Activated T-cell treated with anti-CD3 and anti-CD28 coated beads, Interleukin-2, amount 50 U/mL, for 72 hours (primary cell): Measurements from ENCODE around the gene MATR3. TPM values are rescaled to one million over a fixed set of nuclear protein-coding genes. Genes with fewer than 3 reads are reported as not detected.
"Not testable (repeated sequence)": the region's sequence is repeated elsewhere in the genome, so short reads cannot be mapped to it uniquely, and the experiment has no call there.

ENCODE experiments used
- ATAC-seq, 2 donors: fragments of 150-1000 bp; cut with Tn5 transposase; replicated peaks in 1 of 2; 2 replicates each; pipeline ENCODE4 v1.10.0; 2021; ENCODE audit warnings: moderate library complexity in 2 of 2, mild to moderate bottlenecking in 1 of 2
- DNase-seq, 2 donors: peaks; one replicate each; pipeline ENCODE4 v3.0.0; 2021 to 2022; ENCODE audit warnings: mixed read lengths in 1 of 2
- H3K27ac Mint-ChIP-seq: one replicate; pipeline ENCODE4 v1.8.0; 2022; ENCODE audit warnings: mild to moderate bottlenecking, moderate library complexity, mixed read lengths
- H3K27me3 Mint-ChIP-seq: one replicate; pipeline ENCODE4 v1.8.0; 2022; ENCODE audit warnings: low read depth, mixed read lengths
- H3K36me3 Mint-ChIP-seq, 2 donors: one replicate each; pipeline ENCODE4 v1.8.0; 2022; ENCODE audit warnings: mixed read lengths in 2 of 2, mild to moderate bottlenecking in 1 of 2; ENCODE audit not compliant: insufficient read depth in 2 of 2
- H3K4me1 Mint-ChIP-seq: one replicate; pipeline ENCODE4 v1.8.0; 2022; ENCODE audit warnings: low read depth, mixed read lengths
- H3K4me3 Mint-ChIP-seq, 2 donors: one replicate each; pipeline ENCODE4 v1.8.0; 2022; ENCODE audit warnings: mild to moderate bottlenecking in 2 of 2, mixed read lengths in 2 of 2, moderate library complexity in 2 of 2
- H3K9me3 Mint-ChIP-seq, 2 donors: one replicate each; pipeline ENCODE4 v1.8.0; 2022; ENCODE audit warnings: mixed read lengths in 2 of 2
- total RNA-seq, 2 donors: library from RNA; stranded (reverse); gene quantifications; one replicate each; pipeline ENCODE4 v1.2.3, GENCODE V29; 2022

MATR3 gene
- total RNA-seq, 2 donors from 2014 or later: 124 to 164 TPM

GRCh38 chr5:139296198-139296597 lies 2.7 kb downstream of the MATR3 start:
- H3K4me1 Mint-ChIP-seq: peaks cover 68% of the 10 kb centered on the region
- no peak for ATAC-seq
- H3K27ac Mint-ChIP-seq: peak overlapping the region; percentile 97
- peak overlapping the region; percentile 96 to 98 for H3K4me3 Mint-ChIP-seq
- no peaks in the 10 kb centered on the region for H3K27me3 Mint-ChIP-seq
- DNase-seq: no peak
- no peaks in the 10 kb centered on the region for H3K9me3 Mint-ChIP-seq
- peaks cover 11 to 21% of the 10 kb centered on the region in 2 donors for H3K36me3 Mint-ChIP-seq

- ATAC-seq (no peak), DNase-seq (no peak)
- H3K27ac Mint-ChIP-seq: peak overlapping the region; percentile 31
- no peaks in the 10 kb centered on the region for H3K27me3 Mint-ChIP-seq
- peaks cover 75% of the 10 kb centered on the region for H3K4me1 Mint-ChIP-seq
- peaks cover 11 to 22% of the 10 kb centered on the region in 2 donors for H3K36me3 Mint-ChIP-seq
- H3K9me3 Mint-ChIP-seq: no peaks in the 10 kb centered on the region
- peak overlapping the region; percentile 96 to 98 for H3K4me3 Mint-ChIP-seq
Observed at GRCh38 chr5:139296862-139297326, 3.4 kb downstream of the MATR3 start.

- H3K27ac Mint-ChIP-seq: peak overlapping the region; percentile 31
- H3K27me3 Mint-ChIP-seq: no peaks in the 10 kb centered on the region
- no peaks in the 10 kb centered on the region for H3K9me3 Mint-ChIP-seq
- H3K36me3 Mint-ChIP-seq: peaks cover 11 to 25% of the 10 kb centered on the region in 2 donors
- H3K4me1 Mint-ChIP-seq: peaks cover 81% of the 10 kb centered on the region
- no peak for ATAC-seq
- DNase-seq: no peak
- peak overlapping the region; percentile 96 to 98 for H3K4me3 Mint-ChIP-seq
Observed at GRCh38 chr5:139297439-139298133, 4.0 kb downstream of the MATR3 start.

GRCh38 chr5:139298242-139298641 lies 4.7 kb downstream of the MATR3 start:
- Mint-ChIP-seq H3K27me3 (no peaks in the 10 kb centered on the region), H3K36me3 (peaks cover 11 to 25% of the 10 kb centered on the region in 2 donors), H3K4me1 (peaks cover 83% of the 10 kb centered on the region), H3K9me3 (no peaks in the 10 kb centered on the region), H3K27ac (peak overlapping the region; percentile 10), H3K4me3 (peak overlapping the region; percentile 96 to 98)
- DNase-seq (no peak), ATAC-seq (no peak)

GRCh38 chr5:139299486-139299885 lies 5.9 kb downstream of the MATR3 start:
- Mint-ChIP-seq H3K36me3 (peaks cover 10 to 22% of the 10 kb centered on the region in 2 donors), H3K9me3 (no peaks in the 10 kb centered on the region), H3K4me1 (peaks cover 94% of the 10 kb centered on the region), H3K4me3 (peak overlapping the region; percentile 96 to 98), H3K27me3 (no peaks in the 10 kb centered on the region), H3K27ac (peak overlapping the region; percentile 10)
- peak; percentile 78 to 81 for ATAC-seq
- DNase-seq: no peak

DNA sequence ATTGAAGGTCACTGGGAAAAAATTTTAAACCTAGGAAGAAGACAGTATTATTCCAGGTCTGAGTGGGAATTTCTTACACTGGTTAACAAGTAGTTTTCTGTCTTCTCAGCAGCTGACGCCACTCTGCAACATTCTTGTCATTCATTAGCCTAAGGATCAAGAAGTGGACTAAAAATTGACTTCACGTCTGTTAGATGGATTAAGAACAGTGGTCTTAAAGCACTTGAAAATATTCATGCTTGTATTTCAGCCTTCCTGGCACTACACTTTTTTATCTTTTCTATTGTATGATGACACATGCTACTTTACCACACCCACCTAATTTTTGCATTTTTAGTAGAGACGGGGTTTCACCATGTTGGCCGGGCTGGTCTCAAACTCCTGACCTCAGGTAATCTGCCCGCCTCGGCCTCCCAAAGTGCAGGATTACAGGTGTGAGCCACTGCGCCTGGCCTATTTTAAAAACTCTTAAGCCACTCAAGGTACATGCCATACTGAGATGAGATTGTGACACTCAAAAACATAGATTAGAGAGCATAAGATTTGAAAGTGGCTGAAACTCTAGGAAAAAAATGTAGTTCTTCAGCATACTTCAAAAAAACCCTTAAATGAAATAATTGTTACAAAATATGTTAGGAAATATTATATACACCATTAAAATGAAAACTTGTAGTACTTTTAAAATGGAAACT lies 8.4 kb downstream of the MATR3 start:
- H3K36me3 Mint-ChIP-seq: peaks cover 2 to 6% of the 10 kb centered on the region in 2 donors
- no peaks in the 10 kb centered on the region for H3K27me3 Mint-ChIP-seq
- ATAC-seq (no peak), DNase-seq (no peak)
- peaks cover 98% of the 10 kb centered on the region for H3K4me1 Mint-ChIP-seq
- H3K27ac Mint-ChIP-seq: peak overlapping the region; percentile 89
- no peaks in the 10 kb centered on the region for H3K9me3 Mint-ChIP-seq
- H3K4me3 Mint-ChIP-seq: peak overlapping the region; percentile 58 to 72

- Mint-ChIP-seq H3K27ac (peak overlapping the region; percentile 64), H3K36me3 (peaks cover 0 to 14% of the 10 kb centered on the region in 2 donors), H3K4me3 (peak overlapping the region; percentile 41 to 74), H3K9me3 (no peaks in the 10 kb centered on the region), H3K27me3 (no peaks in the 10 kb centered on the region), H3K4me1 (peaks cover 96% of the 10 kb centered on the region)
- ATAC-seq: no peak
- no peak for DNase-seq
Observed at GRCh38 chr5:139304391-139305324, 11.1 kb downstream of the MATR3 start.

DNA sequence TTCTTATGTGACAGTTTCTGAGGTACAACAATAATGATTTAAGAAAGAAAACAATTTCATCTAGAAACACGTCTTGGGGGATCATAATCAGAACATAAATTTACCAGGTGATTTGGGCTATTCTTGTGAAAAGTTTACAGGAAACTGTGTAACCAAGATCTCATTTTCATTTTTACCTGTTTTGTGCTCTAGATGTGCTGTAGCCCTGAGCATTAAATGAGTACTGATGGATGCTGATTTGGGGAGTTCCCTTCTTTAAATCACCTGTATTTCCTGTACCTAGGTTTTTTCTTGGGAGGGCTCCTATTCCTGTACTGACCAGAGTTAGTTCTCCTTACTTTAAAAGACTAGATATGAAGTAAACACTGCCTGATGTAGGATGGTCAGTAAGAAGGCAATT lies 12.7 kb downstream of the MATR3 start:
- Mint-ChIP-seq H3K36me3 (peaks cover 0 to 14% of the 10 kb centered on the region in 2 donors), H3K27ac (peak overlapping the region; percentile 89), H3K27me3 (no peaks in the 10 kb centered on the region), H3K4me3 (peak overlapping the region; percentile 50 to 74), H3K9me3 (no peaks in the 10 kb centered on the region), H3K4me1 (peaks cover 96% of the 10 kb centered on the region)
- DNase-seq (no peak), ATAC-seq (peak; percentile 63 to 69)

GRCh38 chr5:139306628-139307379 lies 13.3 kb downstream of the MATR3 start:
- DNase-seq (no peak), ATAC-seq (peak; percentile 55 to 65)
- Mint-ChIP-seq H3K4me1 (peaks cover 95% of the 10 kb centered on the region), H3K4me3 (peak overlapping the region; percentile 50 to 74), H3K27ac (peak overlapping the region; percentile 89), H3K36me3 (peaks cover 0 to 14% of the 10 kb centered on the region in 2 donors), H3K27me3 (no peaks in the 10 kb centered on the region), H3K9me3 (no peaks in the 10 kb centered on the region)

DNA sequence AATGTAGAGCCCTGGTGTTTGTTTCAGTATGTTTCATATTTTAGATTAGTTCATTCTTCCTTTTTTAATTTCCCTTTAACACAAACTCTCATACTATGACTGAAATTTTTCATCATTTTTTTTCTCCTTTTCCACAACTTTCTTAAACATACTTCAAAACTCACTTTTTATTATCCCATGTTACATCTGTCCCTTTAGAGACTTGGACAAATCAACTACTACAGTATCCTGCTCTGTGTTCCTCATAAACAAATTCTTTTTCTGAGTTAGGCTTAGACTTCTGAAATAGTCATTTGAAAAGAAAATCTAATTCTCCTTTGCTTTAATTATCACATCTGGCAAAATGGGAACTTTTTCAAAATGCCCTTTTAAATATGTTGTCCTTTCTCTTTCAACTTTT lies 15.3 kb downstream of the MATR3 start:
- H3K9me3 Mint-ChIP-seq: no peaks in the 10 kb centered on the region
- H3K27me3 Mint-ChIP-seq: no peaks in the 10 kb centered on the region
- peak overlapping the region; percentile 16 to 72 for H3K4me3 Mint-ChIP-seq
- H3K36me3 Mint-ChIP-seq: peaks cover 0 to 11% of the 10 kb centered on the region in 2 donors
- H3K4me1 Mint-ChIP-seq: peaks cover 82% of the 10 kb centered on the region
- no peak for DNase-seq
- peak overlapping the region; percentile 90 for H3K27ac Mint-ChIP-seq
- ATAC-seq: no peak

- peak overlapping the region; percentile 13 to 78 for H3K4me3 Mint-ChIP-seq
- H3K27ac Mint-ChIP-seq: peak overlapping the region; percentile 90
- ATAC-seq: peak; percentile 31 to 50
- H3K9me3 Mint-ChIP-seq, DNase-seq, H3K27me3 Mint-ChIP-seq: not testable (repeated sequence)
- H3K4me1 Mint-ChIP-seq: peaks cover 77% of the 10 kb centered on the region
- peaks cover 2 to 14% of the 10 kb centered on the region in 2 donors for H3K36me3 Mint-ChIP-seq
Observed at GRCh38 chr5:139310715-139311186, 17.2 kb downstream of the MATR3 start.

DNA sequence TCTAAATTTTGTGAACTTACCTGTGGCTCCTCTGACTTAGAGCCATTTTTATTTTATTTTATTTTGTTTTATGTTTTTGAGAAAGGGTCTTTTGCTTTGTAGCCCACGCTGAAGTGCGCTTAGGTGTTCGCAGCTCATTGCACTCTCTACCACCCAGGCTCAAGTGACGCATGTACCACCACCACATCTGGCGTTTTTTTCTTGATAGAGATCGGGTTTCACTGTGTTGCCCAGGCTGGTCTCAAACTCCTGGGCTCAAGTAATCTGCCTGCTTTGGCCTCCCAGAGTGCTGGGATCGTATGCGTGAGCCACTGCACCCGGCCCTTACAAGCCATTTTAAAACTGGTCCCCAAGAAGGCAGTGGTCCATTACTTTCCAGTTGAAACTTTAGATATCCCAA lies 18.5 kb downstream of the MATR3 start:
- Mint-ChIP-seq H3K27me3 (no peaks in the 10 kb centered on the region), H3K36me3 (peaks cover 2 to 17% of the 10 kb centered on the region in 2 donors), H3K4me3 (no peak overlapping the region), H3K4me1 (peaks cover 65% of the 10 kb centered on the region), H3K27ac (no peak overlapping the region), H3K9me3 (no peaks in the 10 kb centered on the region)
- ATAC-seq (no peak), DNase-seq (no peak)
